HL-60 (cell line): ENCODE measurements around the gene KIAA0825.

Experiments used
- DNase-seq, 2 experiments: peaks; one replicate each; pipeline ENCODE4 v3.0.0-alpha.2; 2010 to 2020; ENCODE audit warnings: low read depth in 1 of 2, low spot score in 1 of 2
- H3K27ac ChIP-seq: fragments of 250-450 bp; sonication (Bioruptor Pico); replicated peaks from 2 replicates; pipeline ENCODE4 v1.5.1; 2020; ENCODE audit warnings: mild to moderate bottlenecking, moderate library complexity
- H3K27me3 ChIP-seq: fragments of 250-450 bp; sonication (Bioruptor Pico); 2 replicates; pipeline ENCODE4 v1.5.1; 2021; ENCODE audit warnings: mild to moderate bottlenecking, moderate library complexity; ENCODE audit not compliant: insufficient read depth, poor library complexity, severe bottlenecking
- H3K4me3 ChIP-seq: replicated peaks from 2 replicates; pipeline ENCODE4 v1.5.1; 2011; ENCODE audit warnings: mild to moderate bottlenecking, control low read depth, low read length; ENCODE audit not compliant: insufficient read depth
- CTCF ChIP-seq: IDR thresholded peaks from one replicate; pipeline ENCODE4 v1.5.1; 2011; ENCODE audit warnings: low read length, control low read depth, inconsistent platforms; ENCODE audit not compliant: insufficient read depth
- GABPA ChIP-seq: IDR thresholded peaks from 2 replicates; pipeline ENCODE4 v1.6.1; 2012; ENCODE audit warnings: low read depth
- POLR2AphosphoS5 ChIP-seq: IDR thresholded peaks from 2 replicates; pipeline ENCODE4 v1.6.1; 2012; ENCODE audit warnings: low read depth
- REST ChIP-seq: IDR thresholded peaks from 2 replicates; pipeline ENCODE4 v1.6.1; 2012; ENCODE audit warnings: low read depth; ENCODE audit not compliant: insufficient replicate concordance
- SPI1 ChIP-seq: IDR thresholded peaks from 2 replicates; pipeline ENCODE4 v1.6.1; 2012; ENCODE audit warnings: low read depth, mild to moderate bottlenecking, borderline replicate concordance

Gene KIAA0825

GRCh38 chr5:94618029-94618492 lies 343 bp downstream of the KIAA0825 start:
- H3K27me3 ChIP-seq, result no peaks in the 10 kb centered on the region
- H3K27ac ChIP-seq, result peak overlapping the region; percentile 71
- TF ChIP-seq POLR2AphosphoS5 (no peak), SPI1 (no peak), CTCF (no peak), REST (no peak)
- DNase-seq, result peak in 1 of 2 experiments; percentile 49
- peak overlapping the region; percentile 81 for H3K4me3 ChIP-seq

GRCh38 chr5:94615862-94616261 lies 2.5 kb downstream of the KIAA0825 start:
- H3K27ac ChIP-seq, result no peak overlapping the region
- no peak for DNase-seq
- TF ChIP-seq REST (no peak), GABPA (no peak), CTCF (no peak), SPI1 (no peak)
- H3K4me3 ChIP-seq, result no peak overlapping the region
- no peaks in the 10 kb centered on the region for H3K27me3 ChIP-seq

- no peak overlapping the region for H3K4me3 ChIP-seq
- no peak overlapping the region for H3K27ac ChIP-seq
- H3K27me3 ChIP-seq, result no peaks in the 10 kb centered on the region
- no peak for TF ChIP-seq GABPA
- TF ChIP-seq REST, result no peak
- TF ChIP-seq POLR2AphosphoS5, result no peak
- no peak for TF ChIP-seq SPI1
- no peak for TF ChIP-seq CTCF
- DNase-seq, result no peak
These were observed 4.1 kb downstream of the KIAA0825 start for GRCh38 chr5:94614156-94614805.
